GM18511 (cell line): ENCODE results near the gene PTCD3.

ENCODE experiments used
- ATAC-seq: cut with Tn5 transposase; IDR thresholded peaks from one replicate; pipeline ENCODE4 v1.9.1; 2021; ENCODE audit warnings: mild to moderate bottlenecking, moderate library complexity; ENCODE audit not compliant: unreplicated experiment

PTCD3 gene

GRCh38 chr2:86105969-86106945 is at the start of gene PTCD3:
Gene PTCD3 (plus strand): TSS chr2:86106235. CDS start chr2:86106248, 13 bp downstream.
- ATAC-seq: peak; percentile 95

GRCh38 chr2:86056590-86057331 is 49.3 kb upstream of the PTCD3 start:
- ATAC-seq: no peak

- no peak for ATAC-seq
Observed at GRCh38 chr2:86062043-86062442, 44.0 kb upstream of the PTCD3 start.

- no peak for ATAC-seq
Observed at GRCh38 chr2:86064006-86064405, 42.0 kb upstream of the PTCD3 start.

GRCh38 chr2:86065512-86065911 is 40.5 kb upstream of the PTCD3 start:
- no peak for ATAC-seq

- ATAC-seq: no peak
Observed at GRCh38 chr2:86066007-86066578, 39.9 kb upstream of the PTCD3 start.

- ATAC-seq: no peak
Observed at GRCh38 chr2:86066915-86067314, 39.1 kb upstream of the PTCD3 start.

- no peak for ATAC-seq
Observed at GRCh38 chr2:86068136-86068588, 37.9 kb upstream of the PTCD3 start.

GRCh38 chr2:86068648-86069047 is 37.4 kb upstream of the PTCD3 start:
- no peak for ATAC-seq

- no peak for ATAC-seq
Observed at GRCh38 chr2:86069091-86069685, 36.8 kb upstream of the PTCD3 start.

GRCh38 chr2:86069783-86070339 is 36.2 kb upstream of the PTCD3 start:
- ATAC-seq: no peak

- ATAC-seq: no peak
Observed at GRCh38 chr2:86070868-86071267, 35.2 kb upstream of the PTCD3 start.

GRCh38 chr2:86072271-86072858 is 33.7 kb upstream of the PTCD3 start:
- ATAC-seq: peak; percentile 87

GRCh38 chr2:86073225-86073624 is 32.8 kb upstream of the PTCD3 start:
- ATAC-seq: no peak

- no peak for ATAC-seq
Observed at GRCh38 chr2:86074256-86074655, 31.8 kb upstream of the PTCD3 start.

- ATAC-seq: no peak
Observed at GRCh38 chr2:86074811-86075210, 31.2 kb upstream of the PTCD3 start.

GRCh38 chr2:86075886-86076285 is 30.1 kb upstream of the PTCD3 start:
- no peak for ATAC-seq

- ATAC-seq: no peak
Observed at GRCh38 chr2:86078774-86079545, 27.1 kb upstream of the PTCD3 start.
